ENCODE measurements around the gene CLTRN. TPM values are rescaled to one million over a fixed set of nuclear protein-coding genes. Genes with fewer than 3 reads are reported as not detected.

CLTRN gene
- total RNA-seq, 1 experiment from 2014 or later: 0.10 TPM

DNA sequence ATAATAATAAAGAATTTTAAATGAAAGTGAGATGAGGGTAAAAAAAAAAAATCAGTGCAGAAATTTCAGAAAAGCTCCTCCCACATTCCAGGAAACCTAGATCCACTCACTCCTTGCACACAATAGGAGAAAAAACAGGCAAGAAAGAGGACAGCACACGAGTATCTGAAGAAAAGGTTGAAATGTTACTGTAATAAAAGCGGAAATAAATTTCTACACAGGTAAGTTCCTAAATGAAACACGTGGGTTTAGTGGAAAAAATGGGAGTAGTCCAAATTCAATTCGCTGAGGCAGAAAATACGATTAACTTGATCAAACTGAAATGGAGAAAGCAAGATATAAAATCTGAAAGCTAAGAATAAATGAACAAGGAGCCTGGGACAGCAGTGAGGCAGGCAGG, 61.8 kb downstream of the CLTRN start:
- TF ChIP-seq TCF7L2 (IDR thresholded peaks at IDR 0.05; ENCODE audit: low read depth, low read length) (no peak), REST (IDR thresholded peaks at IDR 0.05; ENCODE audit: insufficient read depth in 1 of 2, low read depth in 2 of 2, low read length in 1 of 2) (no peak), SIN3A (IDR thresholded peaks at IDR 0.05; ENCODE audit: borderline replicate concordance, insufficient read depth, low read depth, low read length) (no peak), CTCF (IDR thresholded peaks at IDR 0.05) (no peak), POLR2AphosphoS5 (IDR thresholded peaks at IDR 0.05; ENCODE audit: low read depth, low read length) (no peak)
- ATAC-seq: no peak
- intact Hi-C loops (cut with micrococcal nuclease; ENCODE audit: unreplicated experiment): no loop called here
- no peak for DNase-seq (ENCODE audit: low read depth, low spot score)
- Histone ChIP-seq H3K27ac (ENCODE audit: low read length) (no peak overlapping the region), H3K4me1 (ENCODE audit: control insufficient read depth, insufficient read depth, low read length) (no peaks in the 10 kb centered on the region), H3K27me3 (ENCODE audit: control insufficient read depth, insufficient read depth, low read length) (no peaks in the 10 kb centered on the region), H3K36me3 (ENCODE audit: control insufficient read depth, insufficient read depth, low read length) (no peaks in the 10 kb centered on the region), H3K4me3 (ENCODE audit: low read depth in 2 of 2, low read length in 2 of 2) (no peak overlapping the region), H3K9me3 (ENCODE audit: control insufficient read depth, insufficient read depth, low read depth, low read length) (no peaks in the 10 kb centered on the region)
- CTCF ChIA-PET: no interaction called here
- BruUV-seq (replicated peaks): no TSS peak
- POLR2A ChIA-PET: no interaction called here
- in situ Hi-C loops (cut with HindIII; ENCODE audit: low pct_unique_long_range_greater_than_20kb, low sequenced_read_pairs): no loop called here

GRCh38 chrX:15601932-15602331, 62.7 kb downstream of the CLTRN start:
- intact Hi-C loops (cut with micrococcal nuclease; ENCODE audit: unreplicated experiment) (no loop called here), in situ Hi-C loops (cut with HindIII; ENCODE audit: low pct_unique_long_range_greater_than_20kb, low sequenced_read_pairs) (no loop called here)
- DNase-seq (ENCODE audit: low read depth, low spot score) (no peak), ATAC-seq (no peak)
- no peak for TF ChIP-seq CTCF (IDR thresholded peaks at IDR 0.05)
- no peak for TF ChIP-seq POLR2AphosphoS5 (IDR thresholded peaks at IDR 0.05; ENCODE audit: low read depth, low read length)
- no peak for TF ChIP-seq TCF7L2 (IDR thresholded peaks at IDR 0.05; ENCODE audit: low read depth, low read length)
- CTCF ChIA-PET: no interaction called here
- H3K4me1 ChIP-seq (ENCODE audit: control insufficient read depth, insufficient read depth, low read length): no peaks in the 10 kb centered on the region
- no TSS peak for BruUV-seq (replicated peaks)
- no peak overlapping the region for H3K4me3 ChIP-seq (ENCODE audit: low read depth in 2 of 2, low read length in 2 of 2)
- no peak overlapping the region for H3K27ac ChIP-seq (ENCODE audit: low read length)
- POLR2A ChIA-PET: no interaction called here
- H3K36me3 ChIP-seq (ENCODE audit: control insufficient read depth, insufficient read depth, low read length): no peaks in the 10 kb centered on the region
- no peaks in the 10 kb centered on the region for H3K27me3 ChIP-seq (ENCODE audit: control insufficient read depth, insufficient read depth, low read length)
- H3K9me3 ChIP-seq (ENCODE audit: control insufficient read depth, insufficient read depth, low read depth, low read length): no peaks in the 10 kb centered on the region

GRCh38 chrX:15600745-15601144, 63.9 kb downstream of the CLTRN start, which contains the start of gene ACE2:
Gene ACE2, minus strand, starts transcription at chrX:15600960. Its CDS starts 49 bp downstream, at chrX:15600911.
- in situ Hi-C loops (cut with HindIII; ENCODE audit: low pct_unique_long_range_greater_than_20kb, low sequenced_read_pairs) (no loop called here), intact Hi-C loops (cut with micrococcal nuclease; ENCODE audit: unreplicated experiment) (no loop called here)
- no peak within 1 kb of the TSS for H3K4me3 ChIP-seq (ENCODE audit: low read depth in 2 of 2, low read length in 2 of 2)
- no peak within 1 kb of the TSS for H3K27ac ChIP-seq (ENCODE audit: low read length)
- H3K4me1 ChIP-seq (ENCODE audit: control insufficient read depth, insufficient read depth, low read length): no peaks in the 10 kb centered on the region
- CTCF ChIA-PET: no interaction called here
- POLR2A ChIA-PET: no interaction called here
- no peaks in the 10 kb centered on the region for H3K27me3 ChIP-seq (ENCODE audit: control insufficient read depth, insufficient read depth, low read length)
- TF ChIP-seq TCF7L2 (IDR thresholded peaks at IDR 0.05; ENCODE audit: low read depth, low read length): no peak
- TF ChIP-seq SIN3A (IDR thresholded peaks at IDR 0.05; ENCODE audit: borderline replicate concordance, insufficient read depth, low read depth, low read length): no peak
- no peak for TF ChIP-seq REST (IDR thresholded peaks at IDR 0.05; ENCODE audit: insufficient read depth in 1 of 2, low read depth in 2 of 2, low read length in 1 of 2)
- TF ChIP-seq CTCF (IDR thresholded peaks at IDR 0.05): no peak
- TF ChIP-seq POLR2AphosphoS5 (IDR thresholded peaks at IDR 0.05; ENCODE audit: low read depth, low read length): no peak
- no peaks in the 10 kb centered on the region for H3K36me3 ChIP-seq (ENCODE audit: control insufficient read depth, insufficient read depth, low read length)
- ATAC-seq (no peak), DNase-seq (ENCODE audit: low read depth, low spot score) (no peak)
- no peaks in the 10 kb centered on the region for H3K9me3 ChIP-seq (ENCODE audit: control insufficient read depth, insufficient read depth, low read depth, low read length)
- no TSS peak for BruUV-seq (replicated peaks)

Data from Panc1 (cell line).